ENCODE results near the gene ACSL4. TPM values are rescaled to one million over a fixed set of nuclear protein-coding genes. Genes with fewer than 3 reads are reported as not detected.

Gene ACSL4
- total and polyA plus RNA-seq, 7 experiments from 2014 or later = 6.6 to 43.9 (median 20.9) TPM

DNA sequence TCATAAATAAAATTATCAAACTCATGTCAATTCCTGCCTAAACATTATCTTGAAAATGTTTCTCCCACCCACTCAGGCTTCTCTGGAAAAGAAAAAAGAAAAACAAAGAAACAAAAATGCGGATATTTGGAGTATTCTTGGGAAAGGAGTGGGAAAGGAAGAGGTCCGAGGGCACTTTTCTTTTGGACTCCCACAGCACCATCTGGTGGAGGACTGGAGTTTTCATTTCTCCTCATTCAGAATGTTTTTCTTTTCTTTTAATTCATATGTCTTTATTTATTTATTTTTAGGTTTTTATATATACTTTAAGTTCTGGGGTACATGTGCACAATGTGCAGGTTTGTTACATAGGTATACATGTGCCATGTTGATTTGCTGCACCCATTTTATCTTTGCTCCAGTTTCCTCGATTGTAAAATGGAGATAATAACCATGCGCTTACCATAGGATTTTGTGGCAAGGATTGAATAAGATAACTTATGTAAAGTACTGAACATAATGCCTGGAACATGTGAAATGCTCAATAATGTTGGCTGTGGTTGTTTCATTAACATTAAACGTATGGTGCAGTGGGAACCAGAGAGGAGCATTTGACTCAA is 100.1 kb downstream of the ACSL4 start:
- no peaks in the 10 kb centered on the region for H3K36me3 ChIP-seq (ENCODE audit: control insufficient read depth in 2 of 3, insufficient read depth in 3 of 3, low read length in 3 of 3)
- Mint-ChIP-seq H3K4me1 (peaks cover 0 to 14% (median 0%) of the 10 kb centered on the region in 7 donors), H3K4me3 (no peak overlapping the region), H3K36me3 (peaks cover 0 to 10% (median under 1%) of the 10 kb centered on the region in 5 donors), H3K27me3 (no peaks in the 10 kb centered on the region), H3K27ac (no peak overlapping the region), H3K9me3 (peaks cover 0 to 3% (median 0%) of the 10 kb centered on the region in 11 donors)
- H3K9me3 ChIP-seq (ENCODE audit: control insufficient read depth in 2 of 3, low read length in 3 of 3) = no peaks in the 10 kb centered on the region
- H3K27me3 ChIP-seq (ENCODE audit: control insufficient read depth in 2 of 2, insufficient read depth in 2 of 2, low read length in 2 of 2) = no peaks in the 10 kb centered on the region
- POLR2A ChIA-PET = no interaction called here
- no peaks in the 10 kb centered on the region for H3K4me1 ChIP-seq (ENCODE audit: control insufficient read depth in 2 of 2, insufficient read depth in 2 of 2, low read length in 2 of 2)
- CTCF ChIA-PET = no interaction called here
- H3K4me3 ChIP-seq (ENCODE audit: low read length) = no peak overlapping the region
- no peak overlapping the region for H3K27ac ChIP-seq (ENCODE audit: low read depth, low read length)
- ATAC-seq (no peak), DNase-seq (no peak)
- intact Hi-C loops (cut with micrococcal nuclease) = loop anchor here in 1 of 2 donors (10.0 kb wide), 1 partner anchor 72 kb away; no protein-coding TSS in a partner anchor

GRCh38 chrX:109629310-109629709 is 103.7 kb downstream of the ACSL4 start:
- Mint-ChIP-seq H3K9me3 (no peaks in the 10 kb centered on the region), H3K36me3 (peaks cover 0 to 8% (median 3%) of the 10 kb centered on the region in 5 donors), H3K27me3 (no peaks in the 10 kb centered on the region), H3K4me3 (no peak overlapping the region), H3K4me1 (peaks cover 0 to 4% (median 0%) of the 10 kb centered on the region in 7 donors), H3K27ac (no peak overlapping the region)
- ATAC-seq (no peak), DNase-seq (no peak)
- no peaks in the 10 kb centered on the region for H3K4me1 ChIP-seq (ENCODE audit: control insufficient read depth in 2 of 2, insufficient read depth in 2 of 2, low read length in 2 of 2)
- H3K27me3 ChIP-seq (ENCODE audit: control insufficient read depth in 2 of 2, insufficient read depth in 2 of 2, low read length in 2 of 2) = no peaks in the 10 kb centered on the region
- CTCF ChIA-PET = no interaction called here
- H3K36me3 ChIP-seq (ENCODE audit: control insufficient read depth in 2 of 3, insufficient read depth in 3 of 3, low read length in 3 of 3) = no peaks in the 10 kb centered on the region
- H3K9me3 ChIP-seq (ENCODE audit: control insufficient read depth in 2 of 3, low read length in 3 of 3) = no peaks in the 10 kb centered on the region
- intact Hi-C loops (cut with micrococcal nuclease) = no loop called here
- H3K4me3 ChIP-seq (ENCODE audit: low read length) = no peak overlapping the region
- POLR2A ChIA-PET = no interaction called here
- no peak overlapping the region for H3K27ac ChIP-seq (ENCODE audit: low read depth, low read length)

DNA sequence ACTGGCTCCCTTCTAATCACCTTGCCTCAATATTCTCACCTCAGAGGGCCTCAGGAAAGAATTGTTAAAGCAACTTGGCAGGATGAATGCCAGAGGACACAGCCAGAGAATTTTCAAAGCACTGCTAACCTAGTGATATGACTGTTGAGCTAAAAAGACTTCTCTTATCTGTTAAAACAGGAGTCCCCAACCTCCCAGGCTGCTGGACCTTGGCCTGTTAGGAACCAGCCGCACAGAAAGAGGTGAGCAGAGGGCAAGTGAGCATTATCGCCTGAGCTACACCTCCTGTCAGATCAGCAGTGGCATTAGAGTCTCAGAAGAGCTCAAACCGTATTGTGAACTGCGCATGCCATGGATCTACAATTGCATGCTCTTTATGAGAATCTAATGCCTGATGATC is 106.4 kb downstream of the ACSL4 start:
- H3K36me3 ChIP-seq (ENCODE audit: control insufficient read depth in 2 of 3, insufficient read depth in 3 of 3, low read length in 3 of 3) = no peaks in the 10 kb centered on the region
- no peak overlapping the region for H3K4me3 Mint-ChIP-seq
- no peaks in the 10 kb centered on the region for H3K4me1 ChIP-seq (ENCODE audit: control insufficient read depth in 2 of 2, insufficient read depth in 2 of 2, low read length in 2 of 2)
- H3K4me1 Mint-ChIP-seq = peaks cover 0 to 7% (median 0%) of the 10 kb centered on the region in 7 donors
- H3K9me3 Mint-ChIP-seq = no peaks in the 10 kb centered on the region
- H3K27me3 ChIP-seq (ENCODE audit: control insufficient read depth in 2 of 2, insufficient read depth in 2 of 2, low read length in 2 of 2) = no peaks in the 10 kb centered on the region
- ChIA-PET CTCF (no interaction called here), POLR2A (no interaction called here)
- DNase-seq (no peak), ATAC-seq (no peak)
- H3K27ac ChIP-seq (ENCODE audit: low read depth, low read length) = no peak overlapping the region
- H3K4me3 ChIP-seq (ENCODE audit: low read length) = no peak overlapping the region
- H3K27me3 Mint-ChIP-seq = no peaks in the 10 kb centered on the region
- intact Hi-C loops (cut with micrococcal nuclease) = no loop called here
- peaks cover 0 to 8% (median 3%) of the 10 kb centered on the region in 5 donors for H3K36me3 Mint-ChIP-seq
- no peaks in the 10 kb centered on the region for H3K9me3 ChIP-seq (ENCODE audit: control insufficient read depth in 2 of 3, low read length in 3 of 3)
- no peak overlapping the region for H3K27ac Mint-ChIP-seq

DNA sequence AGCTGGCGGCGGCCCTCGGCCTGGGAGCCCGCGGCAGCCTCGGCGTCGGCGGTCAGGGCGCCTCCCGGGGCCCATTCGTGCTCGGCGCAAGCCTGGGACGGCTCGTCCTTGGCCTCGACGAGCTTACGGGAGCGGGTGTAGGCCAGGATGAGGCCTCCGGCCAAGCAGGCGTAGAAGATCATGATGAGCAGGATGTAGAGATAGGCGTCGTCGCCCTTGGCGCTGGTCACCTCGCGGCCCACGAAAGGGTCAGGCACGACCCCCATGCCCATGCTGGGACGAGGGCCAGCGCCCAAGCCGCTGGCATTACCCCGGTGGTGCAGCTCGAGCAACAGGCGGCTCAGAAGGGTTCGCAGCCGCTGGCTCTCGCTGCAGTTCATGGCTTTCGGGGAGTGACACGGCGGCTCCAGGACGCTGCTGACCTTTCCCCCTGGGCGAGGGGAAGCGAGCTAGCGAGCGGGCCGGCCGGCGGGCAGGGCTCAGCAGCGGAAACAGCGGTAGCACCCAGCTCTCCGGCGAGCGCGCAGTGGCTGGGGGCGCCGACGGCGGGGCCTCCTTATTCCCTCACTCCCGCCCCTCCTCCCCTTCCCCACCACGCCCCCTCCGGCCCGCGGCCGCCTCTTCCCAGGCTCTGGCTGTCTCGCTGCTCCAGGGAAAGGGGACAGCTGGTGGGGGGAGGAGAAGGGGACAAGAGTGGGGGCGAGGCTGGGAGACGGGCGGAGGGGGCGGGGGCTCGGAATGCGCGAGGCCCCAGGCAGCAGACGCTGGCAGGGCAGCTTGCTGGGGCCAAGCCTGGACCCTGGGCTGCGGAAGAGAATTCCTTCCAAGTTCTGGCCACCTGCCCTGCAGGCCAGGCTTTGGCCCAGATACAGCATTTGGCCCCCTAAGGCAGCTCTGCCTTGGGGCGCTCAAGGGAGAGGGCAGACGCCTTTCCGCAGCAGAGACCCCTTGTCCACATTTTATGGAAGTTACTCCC is 108.1 kb downstream of the ACSL4 start, which contains the start of gene KCNE5:
KCNE5 (minus strand) TSS at position 532 of the 976 bp plus-strand sequence; CDS start at position 380, 152 bp downstream.
- no peak within 1 kb of the TSS for H3K27ac Mint-ChIP-seq
- Histone ChIP-seq H3K9me3 (ENCODE audit: control insufficient read depth in 2 of 3, low read length in 3 of 3) (no peaks in the 10 kb centered on the region), H3K27me3 (ENCODE audit: control insufficient read depth in 2 of 2, insufficient read depth in 2 of 2, low read length in 2 of 2) (no peaks in the 10 kb centered on the region), H3K36me3 (ENCODE audit: control insufficient read depth in 2 of 3, insufficient read depth in 3 of 3, low read length in 3 of 3) (no peaks in the 10 kb centered on the region), H3K27ac (ENCODE audit: low read depth, low read length) (no peak within 1 kb of the TSS), H3K4me1 (ENCODE audit: control insufficient read depth in 2 of 2, insufficient read depth in 2 of 2, low read length in 2 of 2) (no peaks in the 10 kb centered on the region), H3K4me3 (ENCODE audit: low read length) (no peak within 1 kb of the TSS)
- ATAC-seq (no peak), DNase-seq (no peak)
- H3K4me1 Mint-ChIP-seq = peaks cover 0 to 9% (median 0%) of the 10 kb centered on the region in 7 donors
- ChIA-PET CTCF (no interaction called here), POLR2A (no interaction called here)
- no peaks in the 10 kb centered on the region for H3K27me3 Mint-ChIP-seq
- no peaks in the 10 kb centered on the region for H3K9me3 Mint-ChIP-seq
- H3K36me3 Mint-ChIP-seq = peaks cover 0 to 8% (median 3%) of the 10 kb centered on the region in 5 donors
- intact Hi-C loops (cut with micrococcal nuclease) = no loop called here
- H3K4me3 Mint-ChIP-seq = no peak within 1 kb of the TSS

- H3K36me3 ChIP-seq (ENCODE audit: control insufficient read depth in 2 of 3, insufficient read depth in 3 of 3, low read length in 3 of 3) = no peaks in the 10 kb centered on the region
- ChIA-PET POLR2A (no interaction called here), CTCF (no interaction called here)
- H3K27ac ChIP-seq (ENCODE audit: low read depth, low read length) = no peak overlapping the region
- DNase-seq (no peak), ATAC-seq (no peak)
- H3K9me3 ChIP-seq (ENCODE audit: control insufficient read depth in 2 of 3, low read length in 3 of 3) = no peaks in the 10 kb centered on the region
- H3K4me3 ChIP-seq (ENCODE audit: low read length) = no peak overlapping the region
- H3K27ac Mint-ChIP-seq = no peak overlapping the region
- H3K27me3 ChIP-seq (ENCODE audit: control insufficient read depth in 2 of 2, insufficient read depth in 2 of 2, low read length in 2 of 2) = no peaks in the 10 kb centered on the region
- peaks cover 0 to 9% (median 0%) of the 10 kb centered on the region in 7 donors for H3K4me1 Mint-ChIP-seq
- no peaks in the 10 kb centered on the region for H3K4me1 ChIP-seq (ENCODE audit: control insufficient read depth in 2 of 2, insufficient read depth in 2 of 2, low read length in 2 of 2)
- H3K36me3 Mint-ChIP-seq = peaks cover 0 to 8% (median 3%) of the 10 kb centered on the region in 5 donors
- no peaks in the 10 kb centered on the region for H3K27me3 Mint-ChIP-seq
- no peak overlapping the region for H3K4me3 Mint-ChIP-seq
- intact Hi-C loops (cut with micrococcal nuclease) = no loop called here
- H3K9me3 Mint-ChIP-seq = no peaks in the 10 kb centered on the region
These were observed 109.1 kb downstream of the ACSL4 start for GRCh38 chrX:109623997-109624396.

DNA sequence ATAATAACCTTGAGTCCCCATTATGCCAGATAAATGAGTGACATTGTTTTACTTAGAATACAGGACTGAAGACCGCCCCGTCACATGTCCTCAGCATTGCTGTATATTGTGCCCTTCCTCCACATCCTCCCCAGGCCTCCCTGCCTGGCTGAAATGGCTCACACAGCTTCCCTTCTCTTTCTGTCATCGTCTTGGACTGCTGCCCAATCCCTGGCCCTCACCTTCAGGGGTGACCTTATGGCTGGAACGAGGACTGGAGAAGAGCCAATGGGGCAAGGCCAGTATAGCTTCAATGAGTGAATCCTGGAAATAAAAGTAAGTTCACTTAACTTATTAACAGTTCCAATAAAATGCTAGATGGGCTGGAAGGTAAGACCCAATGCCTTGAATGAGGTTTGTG is 110.8 kb downstream of the ACSL4 start:
- POLR2A ChIA-PET = no interaction called here
- Mint-ChIP-seq H3K27me3 (no peaks in the 10 kb centered on the region), H3K27ac (no peak overlapping the region), H3K9me3 (no peaks in the 10 kb centered on the region), H3K4me1 (peaks cover 0 to 9% (median 0%) of the 10 kb centered on the region in 7 donors), H3K4me3 (no peak overlapping the region), H3K36me3 (peaks cover 0 to 5% (median 0%) of the 10 kb centered on the region in 5 donors)
- Histone ChIP-seq H3K4me3 (ENCODE audit: low read length) (no peak overlapping the region), H3K9me3 (ENCODE audit: control insufficient read depth in 2 of 3, low read length in 3 of 3) (no peaks in the 10 kb centered on the region), H3K4me1 (ENCODE audit: control insufficient read depth in 2 of 2, insufficient read depth in 2 of 2, low read length in 2 of 2) (no peaks in the 10 kb centered on the region), H3K27me3 (ENCODE audit: control insufficient read depth in 2 of 2, insufficient read depth in 2 of 2, low read length in 2 of 2) (no peaks in the 10 kb centered on the region), H3K36me3 (ENCODE audit: control insufficient read depth in 2 of 3, insufficient read depth in 3 of 3, low read length in 3 of 3) (no peaks in the 10 kb centered on the region), H3K27ac (ENCODE audit: low read depth, low read length) (no peak overlapping the region)
- CTCF ChIA-PET = no interaction called here
- DNase-seq (no peak), ATAC-seq (no peak)
- intact Hi-C loops (cut with micrococcal nuclease) = no loop called here
